HCT116 (cell line): Measurements from ENCODE around the gene GOLM1. TPM values are rescaled to one million over a fixed set of nuclear protein-coding genes. Genes with fewer than 3 reads are reported as not detected.

Experiments used
- ATAC-seq: fragments of 200-7000 bp; cut with Tn5 transposase; 2 replicates; pipeline ENCODE4 v1.9.1; 2020; ENCODE audit warnings: mild to moderate bottlenecking, moderate library complexity
- BruUV-seq: library from RNA; stranded (reverse); fragments of 400-500 nt; replicated peaks from 2 replicates; lab custom pipeline; 2021; lab: Mats Ljungman, UMichigan
- CTCF ChIA-PET: fragments of 300-600 bp; sonication (Branson Sonifier 250); formaldehyde crosslinking; loops from one replicate; lab custom pipeline; 2021; ENCODE audit warnings: antibody characterized with exemption; lab: Charles Lee
- POLR2A ChIA-PET: fragments of 300-600, 350-600 bp; sonication (Branson Sonifier 250); formaldehyde crosslinking; loops from one replicate; lab custom pipeline; 2021; ENCODE audit warnings: antibody characterized with exemption; lab: Charles Lee
- RAD21 ChIA-PET, 2 experiments: fragments of 300-600 bp; sonication (Branson Sonifier 250); formaldehyde crosslinking; loops; one replicate each; lab custom pipeline; 2023; ENCODE audit warnings: low total read pairs in 2 of 2; ENCODE audit not compliant: uncharacterized antibody in 2 of 2, unreplicated experiment in 2 of 2, low non-redundant PET in 1 of 2; lab: Charles Lee
- DNase-seq: peaks from one replicate; pipeline ENCODE4 v3.0.0-alpha.2; 2010; ENCODE audit warnings: low read depth, low spot score
- H2AFZ ChIP-seq: fragments of 200-600 bp; shearing (Covaris generic), sonication (generic); 2 replicates; pipeline ENCODE4 v1.6.1; 2017; ENCODE audit warnings: low read depth, mixed run types, mixed read lengths, antibody characterized with exemption, low read length; ENCODE audit not compliant: poor library complexity, severe bottlenecking
- H3K27ac ChIP-seq: 2 replicates; pipeline ENCODE4 v1.5.1; 2012; ENCODE audit warnings: low read depth, low read length
- H3K27me3 ChIP-seq: fragments of 200-600 bp; sonication (generic); 2 replicates; pipeline ENCODE4 v1.6.1; 2016; ENCODE audit warnings: mixed run types, low read length, mixed read lengths; ENCODE audit not compliant: insufficient read depth
- H3K36me3 ChIP-seq, 2 experiments: fragments of 200-500 bp in 1 of 2; fragments of 200-600 bp in 1 of 2; sonication (Bioruptor generic) in 1 of 2; sonication (generic) in 1 of 2; 2 replicates each; pipeline versions ENCODE4 v1.5.1 to v1.6.1; 2014 to 2016; ENCODE audit warnings: low read length in 2 of 2, inconsistent platforms in 1 of 2, mixed read lengths in 1 of 2, mixed run types in 1 of 2; ENCODE audit not compliant: insufficient read depth in 2 of 2, control insufficient read depth in 1 of 2
- H3K4me1 ChIP-seq, 2 experiments: fragments of 200-600 bp in 1 of 2; sonication (generic) in 1 of 2; 2 replicates each; pipeline versions ENCODE4 v1.5.1 to v1.6.1; 2012 to 2017; ENCODE audit warnings: low read length in 2 of 2, inconsistent platforms in 1 of 2, mild to moderate bottlenecking in 1 of 2, mixed read lengths in 1 of 2, mixed run types in 1 of 2, moderate library complexity in 1 of 2; ENCODE audit not compliant: insufficient read depth in 2 of 2, control insufficient read depth in 1 of 2
- H3K4me2 ChIP-seq: fragments of 200-600 bp; sonication (generic); 2 replicates; pipeline ENCODE4 v1.6.1; 2017; ENCODE audit warnings: mixed run types, low read length, mixed read lengths
- H3K4me3 ChIP-seq, 2 experiments: fragments of 200-600 bp in 1 of 2; sonication (generic) in 1 of 2; replicated peaks in 1 of 2; 2 replicates each; pipeline ENCODE4 v1.5.1; 2011 to 2016; ENCODE audit warnings: low read length in 2 of 2, control low read depth in 1 of 2, low read depth in 1 of 2, mild to moderate bottlenecking in 1 of 2, mixed read lengths in 1 of 2, mixed run types in 1 of 2
- H3K79me2 ChIP-seq: fragments of 200-600 bp; sonication (generic); 2 replicates; pipeline ENCODE4 v1.6.1; 2017; ENCODE audit warnings: mild to moderate bottlenecking, mixed run types, low read length, moderate library complexity, mixed read lengths; ENCODE audit not compliant: insufficient read depth
- H3K9ac ChIP-seq: fragments of 200-600 bp; sonication (generic); 2 replicates; pipeline ENCODE4 v1.6.1; 2016; ENCODE audit warnings: low read length, mixed read lengths
- H3K9me2 ChIP-seq: fragments of 200-600 bp; sonication (generic), shearing (Covaris generic); 2 replicates; pipeline ENCODE4 v1.6.1; 2017; ENCODE audit warnings: mixed run types, mild to moderate bottlenecking, moderate library complexity; ENCODE audit not compliant: insufficient read depth
- H3K9me3 ChIP-seq, 2 experiments: fragments of 200-500 bp in 1 of 2; fragments of 200-600 bp in 1 of 2; sonication (Bioruptor generic) in 1 of 2; sonication (generic) in 1 of 2; 2 replicates each; pipeline ENCODE4 v1.6.1; 2014 to 2017; ENCODE audit warnings: low read length in 2 of 2, mixed read lengths in 2 of 2, inconsistent platforms in 1 of 2, low read depth in 1 of 2, mild to moderate bottlenecking in 1 of 2, mixed run types in 1 of 2, moderate library complexity in 1 of 2; ENCODE audit not compliant: control insufficient read depth in 1 of 2, insufficient read depth in 1 of 2
- H4K20me1 ChIP-seq: fragments of 200-600 bp; sonication (generic), shearing (Covaris generic); 2 replicates; pipeline ENCODE4 v1.6.1; 2017; ENCODE audit warnings: mixed run types, mild to moderate bottlenecking, moderate library complexity; ENCODE audit not compliant: insufficient read depth
- CEBPB ChIP-seq: IDR thresholded peaks from 2 replicates; pipeline ENCODE4 v1.6.1; 2012; ENCODE audit warnings: low read depth
- CTCF ChIP-seq, 3 experiments: fragments of 200-600 bp in 1 of 3; sonication (generic) in 1 of 3; IDR thresholded peaks in 2 of 3; conservative IDR thresholded peaks in 1 of 3; 2 replicates each; pipeline ENCODE4 v1.5.1; 2012 to 2017; ENCODE audit warnings: low read depth in 2 of 3, low read length in 2 of 3, antibody characterized with exemption in 1 of 3, borderline replicate concordance in 1 of 3, control low read depth in 1 of 3, mild to moderate bottlenecking in 1 of 3, mixed read lengths in 1 of 3, mixed run types in 1 of 3, moderate library complexity in 1 of 3; ENCODE audit not compliant: insufficient read depth in 1 of 3
- EGR1 ChIP-seq: IDR thresholded peaks from 2 replicates; pipeline ENCODE4 v1.6.1; 2012; ENCODE audit warnings: low read depth
- EZH2phosphoT487 ChIP-seq: fragments of 200-600 bp; IDR thresholded peaks from 2 replicates; pipeline ENCODE4 v1.6.1; 2018; ENCODE audit warnings: antibody characterized with exemption, borderline replicate concordance
- MAX ChIP-seq: IDR thresholded peaks from 2 replicates; pipeline ENCODE4 v1.6.1; 2012
- POLR2A ChIP-seq: IDR thresholded peaks from 2 replicates; pipeline ENCODE4 v1.7.0; 2011; ENCODE audit warnings: borderline replicate concordance; ENCODE audit not compliant: insufficient read depth, insufficient read length; ENCODE audit errors: extremely low read depth
- RAD21 ChIP-seq: IDR thresholded peaks from 2 replicates; pipeline ENCODE4 v1.6.1; 2012; ENCODE audit warnings: low read depth, mild to moderate bottlenecking
- SIN3A ChIP-seq: IDR thresholded peaks from 2 replicates; pipeline ENCODE4 v1.6.1; 2012; ENCODE audit warnings: low read depth
- SRF ChIP-seq: IDR thresholded peaks from 2 replicates; pipeline ENCODE4 v1.6.1; 2012; ENCODE audit warnings: low read depth
- ZNF274 ChIP-seq: fragments of 200-500 bp; sonication (Bioruptor generic); IDR thresholded peaks from 2 replicates; pipeline ENCODE4 v1.6.1; 2014; ENCODE audit warnings: mild to moderate bottlenecking, low read depth, low read length, inconsistent platforms
- intact Hi-C: fragments of 100-400 bp; cut with micrococcal nuclease; formaldehyde crosslinking; loops from 2 replicates; pipeline ENCODE4 v1.10.0; 2022
- total RNA-seq: library from RNA; stranded (reverse); gene quantifications from one replicate; pipeline ENCODE4 v1.2.1, GENCODE V29; 2021; ENCODE audit not compliant: unreplicated experiment

Gene GOLM1
- total RNA-seq, 1 experiment from 2014 or later, result 69.8 TPM

GRCh38 chr9:86126998-86127972, 27.9 kb upstream of the GOLM1 start (continued):
- TF ChIP-seq SIN3A (peak; percentile 42; the same call in 1 of the 2 replicates), POLR2A (no peak), EGR1 (no peak), RAD21 (peak; percentile 13; the same call in 1 of the 2 replicates), CEBPB (0 out of 2 replicates have a peak, but pooled peaks have one; percentile 9), MAX (peak; percentile 64; the same call in 1 of the 2 replicates), ZNF274 (no peak), SRF (0 out of 2 replicates have a peak, but pooled peaks have one; percentile 10)

- peak; percentile 62 for ATAC-seq
These were observed 23.0 kb upstream of the GOLM1 start for GRCh38 chr9:86122311-86122710.

More at GRCh38 chr9:86122311-86122710, 23.0 kb upstream of the GOLM1 start:
- Histone ChIP-seq H3K4me2 (no peak overlapping the region), H3K36me3 (no peaks in the 10 kb centered on the region), H3K4me3 (no peak overlapping the region), H3K27ac (no peak overlapping the region), H3K9ac (no peak overlapping the region), H4K20me1 (no peaks in the 10 kb centered on the region), H3K9me3 (no peaks in the 10 kb centered on the region), H3K27me3 (no peaks in the 10 kb centered on the region), H3K4me1 (peaks cover 12% of the 10 kb centered on the region in 2 experiments), H3K9me2 (no peaks in the 10 kb centered on the region), H2AFZ (no peak overlapping the region), H3K79me2 (no peaks in the 10 kb centered on the region)
- peak; percentile 24 to 45 (median 45); a peak in 4 of 6 replicates for TF ChIP-seq CTCF (IDR thresholded peaks at IDR 0.05 in 2 of 3, conservative IDR thresholded peaks at IDR 0.05 in 1 of 3; ENCODE audit: borderline replicate concordance in 1 of 3, insufficient read depth in 1 of 3, low read depth in 2 of 3, low read length in 2 of 3)
- TF ChIP-seq RAD21, result peak; percentile 24; the same call in 1 of the 2 replicates
- TF ChIP-seq EZH2phosphoT487, result no peak
- RAD21 ChIA-PET, result no interaction called here
- CTCF ChIA-PET, result no interaction called here
- BruUV-seq, result no TSS peak
- DNase-seq, result no peak
- POLR2A ChIA-PET, result no interaction called here
- intact Hi-C loops, result loop anchor here (10.0 kb wide), 1 partner anchor 178 kb away; the partner anchor contains the start of gene NAA35
